Endodermal cell (in vitro differentiated cells): Measurements from ENCODE around the gene GDF2. TPM values are rescaled to one million over a fixed set of nuclear protein-coding genes. Genes with fewer than 3 reads are reported as not detected.

Source experiments
- DNase-seq: peaks from one replicate; pipeline ENCODE4 v3.0.0-alpha.2; 2017
- H3K27ac ChIP-seq: 2 replicates; pipeline ENCODE4 v1.5.1; 2013; ENCODE audit warnings: mild to moderate bottlenecking, low read depth, low read length, moderate library complexity
- H3K27me3 ChIP-seq: 2 replicates; pipeline ENCODE4 v1.6.1; 2013; ENCODE audit warnings: mild to moderate bottlenecking, low read length, moderate library complexity; ENCODE audit not compliant: insufficient read depth, control insufficient read depth, poor library complexity, severe bottlenecking
- H3K36me3 ChIP-seq: 2 replicates; pipeline ENCODE4 v1.7.0; 2013; ENCODE audit warnings: mild to moderate bottlenecking, low read length, moderate library complexity; ENCODE audit not compliant: control insufficient read depth, insufficient read depth
- H3K4me1 ChIP-seq: one replicate; pipeline ENCODE4 v1.7.0; 2013; ENCODE audit warnings: low read length; ENCODE audit not compliant: control insufficient read depth, insufficient read depth
- H3K4me3 ChIP-seq: 2 replicates; pipeline ENCODE4 v1.5.1; 2013; ENCODE audit warnings: mild to moderate bottlenecking, low read length, moderate library complexity
- H3K9ac ChIP-seq: 2 replicates; pipeline ENCODE4 v1.6.1; 2013; ENCODE audit warnings: mild to moderate bottlenecking, low read length, moderate library complexity; ENCODE audit not compliant: poor library complexity, severe bottlenecking; ENCODE audit errors: extremely low read depth
- H3K9me3 ChIP-seq: 2 replicates; pipeline ENCODE4 v1.6.1; 2013; ENCODE audit warnings: mild to moderate bottlenecking, low read length, moderate library complexity; ENCODE audit not compliant: control insufficient read depth
- H3K27ac Mint-ChIP-seq: 2 replicates; pipeline ENCODE4 v1.8.0; 2020; ENCODE audit warnings: mixed read lengths
- H3K27me3 Mint-ChIP-seq: 2 replicates; pipeline ENCODE4 v1.8.0; 2021; ENCODE audit warnings: mild to moderate bottlenecking, mixed read lengths; ENCODE audit not compliant: insufficient read depth
- H3K36me3 Mint-ChIP-seq: 2 replicates; pipeline ENCODE4 v1.8.0; 2020; ENCODE audit warnings: low read depth, mixed read lengths
- H3K4me1 Mint-ChIP-seq: 2 replicates; pipeline ENCODE4 v1.8.0; 2020; ENCODE audit warnings: mixed read lengths
- H3K4me3 Mint-ChIP-seq: 2 replicates; pipeline ENCODE4 v1.8.0; 2020; ENCODE audit warnings: mild to moderate bottlenecking, moderate library complexity, mixed read lengths
- H3K9me3 Mint-ChIP-seq: 2 replicates; pipeline ENCODE4 v1.8.0; 2020; ENCODE audit warnings: mild to moderate bottlenecking, mixed read lengths
- WGBS, 2 experiments: methylation state at CpG; one replicate each; pipeline versions ENCODE4 v1.1.5 to v1.1.7; 2013; ENCODE audit warnings: missing lambda C conversion rate in 2 of 2, mixed read lengths in 1 of 2; ENCODE audit not compliant: insufficient coverage in 1 of 2, insufficient read length in 1 of 2; 5-methylcytosine and 5-hydroxymethylcytosine counted together
- total RNA-seq, 2 donors: library from RNA; stranded (reverse); fragmentation: NEBNext Ultra II Directional in 1 of 2; extraction: Animal tissue kit (Norgen Biotek cat#: 25700) in 1 of 2; gene quantifications; 2 replicates in 1 of 2; 3 replicates in 1 of 2; pipeline ENCODE4 v1.2.1, GENCODE V29; 2021
- TF ChIP-seq, protein P1 (sequence below): fragments of 200-600 bp; sonication (generic); conservative IDR thresholded peaks from 2 replicates; pipeline ENCODE4 v1.5.0; 2021; ENCODE audit warnings: antibody characterized with exemption, mild to moderate bottlenecking

Gene GDF2
- total RNA-seq, 2 donors from 2014 or later: not detected

DNA sequence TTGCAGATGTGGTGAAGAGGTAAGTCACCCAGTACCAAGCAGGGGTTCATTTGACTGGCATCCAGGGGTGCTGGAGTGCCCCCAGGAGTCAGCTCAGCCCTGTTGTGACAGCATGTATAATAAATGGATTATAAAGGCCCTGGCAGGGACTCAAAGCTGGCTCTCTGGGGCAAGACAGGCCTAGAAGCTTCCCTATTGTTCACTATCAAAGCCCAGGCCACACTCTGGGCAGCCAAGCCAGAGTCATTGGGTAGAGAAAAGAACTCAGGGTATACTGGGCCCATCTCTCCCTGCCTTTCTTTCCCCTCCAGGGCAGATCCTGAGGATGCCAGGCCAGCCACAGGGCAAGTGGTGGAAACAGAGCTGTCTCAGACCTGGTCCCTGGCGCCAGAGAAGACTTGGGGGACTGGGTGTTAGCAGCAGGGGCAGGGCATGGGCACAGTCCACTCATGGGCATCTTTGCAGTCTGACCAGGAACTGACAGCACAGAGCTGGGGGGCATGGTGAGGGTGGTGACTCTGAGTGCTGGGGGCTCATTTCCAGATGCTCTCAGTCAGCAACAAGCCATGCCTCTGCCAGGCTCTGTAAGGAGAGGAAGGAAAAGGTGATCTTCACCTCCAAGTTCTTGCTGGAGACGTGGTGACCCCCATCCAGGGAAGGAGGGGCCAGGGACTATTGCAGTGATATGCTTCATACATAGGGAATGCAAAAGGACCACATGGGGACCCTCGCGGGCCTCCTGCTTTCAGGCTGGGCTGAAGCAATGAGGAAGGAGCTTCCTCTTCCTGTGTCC, 37.6 kb downstream of the GDF2 start:
- Histone ChIP-seq H3K4me3 (no peak overlapping the region), H3K27ac (no peak overlapping the region), H3K36me3 (no peaks in the 10 kb centered on the region), H3K9me3 (no peaks in the 10 kb centered on the region), H3K9ac (no peak overlapping the region), H3K4me1 (no peaks in the 10 kb centered on the region), H3K27me3 (no peaks in the 10 kb centered on the region)
- DNase-seq: no peak
- H3K4me1 Mint-ChIP-seq: peaks cover 7% of the 10 kb centered on the region
- no peak overlapping the region for H3K27ac Mint-ChIP-seq
- no peak overlapping the region for H3K4me3 Mint-ChIP-seq
- TF ChIP-seq, protein P1, sequence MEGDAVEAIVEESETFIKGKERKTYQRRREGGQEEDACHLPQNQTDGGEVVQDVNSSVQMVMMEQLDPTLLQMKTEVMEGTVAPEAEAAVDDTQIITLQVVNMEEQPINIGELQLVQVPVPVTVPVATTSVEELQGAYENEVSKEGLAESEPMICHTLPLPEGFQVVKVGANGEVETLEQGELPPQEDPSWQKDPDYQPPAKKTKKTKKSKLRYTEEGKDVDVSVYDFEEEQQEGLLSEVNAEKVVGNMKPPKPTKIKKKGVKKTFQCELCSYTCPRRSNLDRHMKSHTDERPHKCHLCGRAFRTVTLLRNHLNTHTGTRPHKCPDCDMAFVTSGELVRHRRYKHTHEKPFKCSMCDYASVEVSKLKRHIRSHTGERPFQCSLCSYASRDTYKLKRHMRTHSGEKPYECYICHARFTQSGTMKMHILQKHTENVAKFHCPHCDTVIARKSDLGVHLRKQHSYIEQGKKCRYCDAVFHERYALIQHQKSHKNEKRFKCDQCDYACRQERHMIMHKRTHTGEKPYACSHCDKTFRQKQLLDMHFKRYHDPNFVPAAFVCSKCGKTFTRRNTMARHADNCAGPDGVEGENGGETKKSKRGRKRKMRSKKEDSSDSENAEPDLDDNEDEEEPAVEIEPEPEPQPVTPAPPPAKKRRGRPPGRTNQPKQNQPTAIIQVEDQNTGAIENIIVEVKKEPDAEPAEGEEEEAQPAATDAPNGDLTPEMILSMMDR: no peak
- peaks cover 7% of the 10 kb centered on the region for H3K27me3 Mint-ChIP-seq
- no peaks in the 10 kb centered on the region for H3K36me3 Mint-ChIP-seq
- H3K9me3 Mint-ChIP-seq: no peaks in the 10 kb centered on the region
- 75 to 89% methylated on average over 2 to 4 of the region's 4 CpGs for WGBS, 2 experiments

DNA sequence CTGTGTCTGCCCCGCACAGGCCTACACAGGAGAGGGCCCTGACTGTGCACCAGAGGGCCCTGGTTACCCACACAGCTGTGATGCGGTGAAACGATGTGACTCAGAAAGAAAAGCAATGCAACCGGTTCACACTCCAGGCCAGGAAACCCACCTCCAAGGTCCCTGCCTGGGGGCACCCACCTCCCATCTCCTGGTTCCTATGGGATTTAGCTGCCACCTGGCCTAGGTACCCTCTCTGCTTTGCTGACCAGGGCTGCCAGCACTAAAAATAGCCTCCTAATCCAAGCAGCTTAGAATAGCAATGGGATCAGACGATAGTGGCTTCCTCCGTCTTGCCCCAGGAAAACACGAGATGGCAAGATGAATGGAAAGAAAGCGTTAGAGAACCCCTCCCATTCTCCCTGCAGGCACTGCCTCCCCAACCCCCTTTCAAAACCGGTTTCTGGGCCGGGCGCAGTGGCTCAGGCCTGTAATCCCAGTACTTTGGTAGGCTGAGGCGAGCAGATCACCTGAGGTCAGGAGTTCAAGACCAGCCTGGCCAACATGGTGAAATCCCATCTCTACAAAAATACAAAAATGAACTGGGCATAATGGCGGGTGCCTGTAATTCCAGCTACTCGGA, 38.3 kb downstream of the GDF2 start:
- H3K4me1 Mint-ChIP-seq: peaks cover 7% of the 10 kb centered on the region
- Histone ChIP-seq H3K36me3 (no peaks in the 10 kb centered on the region), H3K27ac (no peak overlapping the region), H3K4me1 (no peaks in the 10 kb centered on the region), H3K4me3 (no peak overlapping the region), H3K27me3 (no peaks in the 10 kb centered on the region), H3K9me3 (no peaks in the 10 kb centered on the region), H3K9ac (no peak overlapping the region)
- TF ChIP-seq, protein P1: no peak
- H3K36me3 Mint-ChIP-seq: no peaks in the 10 kb centered on the region
- no peak for DNase-seq
- H3K27me3 Mint-ChIP-seq: peaks cover 13% of the 10 kb centered on the region
- WGBS, 2 experiments: 89 to 90% methylated on average over 10 to 14 of the region's 14 CpGs
- H3K9me3 Mint-ChIP-seq: no peaks in the 10 kb centered on the region
- H3K27ac Mint-ChIP-seq: no peak overlapping the region
- no peak overlapping the region for H3K4me3 Mint-ChIP-seq

DNA sequence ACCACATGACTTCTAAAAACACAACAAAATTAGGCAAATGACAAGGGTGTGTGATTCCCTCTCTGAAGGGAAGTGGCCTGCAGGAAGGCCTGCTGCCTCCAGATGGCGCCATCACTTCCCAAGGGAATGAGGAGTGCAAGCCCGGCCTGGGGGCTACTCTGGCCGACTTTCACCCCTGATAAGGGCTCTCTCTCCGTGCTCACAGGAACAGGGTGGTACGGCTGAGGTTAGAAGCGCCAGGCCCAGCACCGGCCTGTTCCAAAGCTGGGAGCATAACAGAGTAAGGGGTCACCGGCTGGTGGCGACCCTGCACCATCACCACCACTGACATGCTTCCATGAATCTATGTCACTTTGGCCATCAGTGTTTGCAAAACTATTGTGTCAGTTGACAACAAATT, 39.0 kb downstream of the GDF2 start:
- TF ChIP-seq, protein P1: peak; percentile 99
- Histone ChIP-seq H3K4me1 (no peaks in the 10 kb centered on the region), H3K27ac (no peak overlapping the region), H3K4me3 (no peak overlapping the region), H3K9me3 (no peaks in the 10 kb centered on the region), H3K27me3 (no peaks in the 10 kb centered on the region), H3K36me3 (no peaks in the 10 kb centered on the region), H3K9ac (no peak overlapping the region)
- DNase-seq: peak; percentile 93
- peaks cover 7% of the 10 kb centered on the region for H3K4me1 Mint-ChIP-seq
- no peak overlapping the region for H3K4me3 Mint-ChIP-seq
- 49 to 62% methylated on average over 7 to 9 of the region's 9 CpGs for WGBS, 2 experiments
- H3K9me3 Mint-ChIP-seq: no peaks in the 10 kb centered on the region
- H3K27me3 Mint-ChIP-seq: peaks cover 18% of the 10 kb centered on the region
- H3K36me3 Mint-ChIP-seq: no peaks in the 10 kb centered on the region
- H3K27ac Mint-ChIP-seq: no peak overlapping the region
